H1 (cell line): ENCODE data around the gene TNRC6C. TPM values are rescaled to one million over a fixed set of nuclear protein-coding genes. Genes with fewer than 3 reads are reported as not detected.

ENCODE experiments used
- CTCF ChIA-PET: fragments of 300-600 bp; sonication (Branson Sonifier 250); formaldehyde crosslinking; loops from one replicate; lab custom pipeline; 2021; ENCODE audit not compliant: partially characterized antibody; lab: Charles Lee
- POLR2A ChIA-PET: fragments of 300-600 bp; sonication (Branson Sonifier 250); formaldehyde crosslinking; loops from one replicate; lab custom pipeline; 2021; ENCODE audit warnings: inconsistent platforms; ENCODE audit not compliant: partially characterized antibody; lab: Charles Lee
- DNase-seq, 2 experiments: peaks; one replicate each; pipeline versions ENCODE4 v3.0.0 to v3.0.0-alpha.2; 2010 to 2022; ENCODE audit warnings: low spot score in 2 of 2, low read depth in 1 of 2, mixed read lengths in 1 of 2
- FAIRE-seq: peaks from 2 replicates; lab custom pipeline; 2011; peaks lifted over from hg19 to GRCh38; lab: Jason Lieb, UNC
- H2AFZ ChIP-seq: 2 replicates; pipeline ENCODE4 v1.8.1; 2012; ENCODE audit warnings: low read length, inconsistent platforms
- H2AK5ac ChIP-seq: 2 replicates; pipeline ENCODE4 v1.6.1; 2013; ENCODE audit warnings: low read depth, low read length
- H2BK120ac ChIP-seq: replicated peaks from 2 replicates; pipeline ENCODE3; 2013; ENCODE audit warnings: low read depth, low read length, inconsistent platforms
- H2BK12ac ChIP-seq: 2 replicates; pipeline ENCODE4 v1.6.1; 2013; ENCODE audit warnings: low read depth, low read length
- H2BK15ac ChIP-seq: 2 replicates; pipeline ENCODE4 v1.6.1; 2013; ENCODE audit warnings: low read length
- H2BK20ac ChIP-seq: 2 replicates; pipeline ENCODE4 v1.6.1; 2013; ENCODE audit warnings: low read length
- H2BK5ac ChIP-seq: 2 replicates; pipeline ENCODE4 v1.6.1; 2013; ENCODE audit warnings: low read depth, low read length
- H3K14ac ChIP-seq: 2 replicates; pipeline ENCODE4 v1.6.1; 2013; ENCODE audit warnings: inconsistent platforms; ENCODE audit not compliant: insufficient read length
- H3K18ac ChIP-seq: 2 replicates; pipeline ENCODE4 v1.6.1; 2013; ENCODE audit warnings: low read length; ENCODE audit errors: extremely low read depth
- H3K23ac ChIP-seq: 2 replicates; pipeline ENCODE4 v1.6.1; 2013; ENCODE audit warnings: inconsistent platforms; ENCODE audit not compliant: insufficient read length
- H3K23me2 ChIP-seq: 2 replicates; pipeline ENCODE4 v1.6.1; 2013; ENCODE audit warnings: low read depth, low read length
- H3K27ac ChIP-seq: 2 replicates; pipeline ENCODE4 v1.6.1; 2011; ENCODE audit warnings: low read depth, low read length, inconsistent platforms
- H3K27me3 ChIP-seq, 4 experiments: replicated peaks in 1 of 4; 1 replicate in 1 of 4; 2 replicates in 3 of 4; pipeline versions ENCODE4 v1.6.1 to v1.8.1; 2011 to 2013; ENCODE audit warnings: low read length in 3 of 4, mild to moderate bottlenecking in 3 of 4, inconsistent platforms in 2 of 4, mixed read lengths in 2 of 4, moderate library complexity in 1 of 4; ENCODE audit not compliant: control insufficient read depth in 3 of 4, insufficient read depth in 3 of 4; ENCODE audit errors: extremely low read depth in 1 of 4
- H3K36me3 ChIP-seq, 4 experiments: 2 replicates each; pipeline versions ENCODE4 v1.6.1 to v1.8.1; 2011 to 2013; ENCODE audit warnings: mild to moderate bottlenecking in 4 of 4, low read length in 3 of 4, moderate library complexity in 2 of 4, control low read depth in 1 of 4, inconsistent platforms in 1 of 4; ENCODE audit not compliant: insufficient read depth in 4 of 4, control insufficient read depth in 2 of 4
- H3K4ac ChIP-seq: replicated peaks from 2 replicates; pipeline ENCODE3; 2013; ENCODE audit warnings: low read length, low read depth, mixed read lengths, inconsistent platforms; ENCODE audit not compliant: insufficient read length
- H3K4me1 ChIP-seq, 4 experiments: replicated peaks in 1 of 4; 1 replicate in 1 of 4; 2 replicates in 3 of 4; pipeline versions ENCODE4 v1.6.1 to v1.8.1; 2011 to 2013; ENCODE audit warnings: low read length in 3 of 4, inconsistent platforms in 2 of 4, mixed read lengths in 1 of 4; ENCODE audit not compliant: insufficient read depth in 4 of 4, control insufficient read depth in 3 of 4
- H3K4me2 ChIP-seq, 2 experiments: 2 replicates each; pipeline versions ENCODE4 v1.6.1 to v1.8.1; 2011 to 2013; ENCODE audit warnings: low read depth in 2 of 2, low read length in 2 of 2, control low read depth in 1 of 2, inconsistent platforms in 1 of 2, mild to moderate bottlenecking in 1 of 2; ENCODE audit not compliant: insufficient read depth in 1 of 2
- H3K4me3 ChIP-seq, 4 experiments: fragments of 200-600, 300-600 bp in 1 of 4; sonication (generic), shearing (Covaris generic), sonication (Bioruptor Twin) in 1 of 4; 2 replicates each; pipeline versions ENCODE4 v1.5.1 to v1.8.1; 2011 to 2016; ENCODE audit warnings: low read length in 4 of 4, low read depth in 3 of 4, control low read depth in 2 of 4, inconsistent platforms in 2 of 4, mild to moderate bottlenecking in 2 of 4, mixed read lengths in 1 of 4, moderate library complexity in 1 of 4; ENCODE audit not compliant: insufficient read depth in 2 of 4; ENCODE audit errors: extremely low read depth in 1 of 4
- H3K56ac ChIP-seq: replicated peaks from 2 replicates; pipeline ENCODE3; 2013; ENCODE audit warnings: low read depth, mild to moderate bottlenecking, mixed read lengths, low read length, inconsistent platforms; ENCODE audit not compliant: insufficient read length
- H3K79me1 ChIP-seq: 2 replicates; pipeline ENCODE4 v1.6.1; 2013; ENCODE audit warnings: low read depth, low read length, control low read depth
- H3K79me2 ChIP-seq, 2 experiments: 2 replicates each; pipeline versions ENCODE4 v1.6.1 to v1.8.1; 2012 to 2013; ENCODE audit warnings: low read length in 2 of 2, mild to moderate bottlenecking in 2 of 2, inconsistent platforms in 1 of 2; ENCODE audit not compliant: insufficient read depth in 2 of 2, control insufficient read depth in 1 of 2
- H3K9ac ChIP-seq, 4 experiments: replicated peaks in 1 of 4; 1 replicate in 1 of 4; 2 replicates in 3 of 4; pipeline versions ENCODE4 v1.6.1 to v1.8.1; 2011 to 2013; ENCODE audit warnings: low read depth in 3 of 4, low read length in 3 of 4, control low read depth in 2 of 4, mild to moderate bottlenecking in 2 of 4, moderate library complexity in 2 of 4, inconsistent platforms in 1 of 4; ENCODE audit errors: extremely low read depth in 1 of 4
- H3K9me3 ChIP-seq, 2 experiments: 2 replicates each; pipeline versions ENCODE4 v1.6.1 to v1.8.1; 2012 to 2013; ENCODE audit warnings: mild to moderate bottlenecking in 2 of 2, moderate library complexity in 2 of 2, control low read depth in 1 of 2, inconsistent platforms in 1 of 2, low read depth in 1 of 2, low read length in 1 of 2, mixed read lengths in 1 of 2; ENCODE audit not compliant: insufficient read depth in 2 of 2
- H4K20me1 ChIP-seq, 2 experiments: replicated peaks in 1 of 2; 2 replicates each; pipeline versions ENCODE3 to v1.8.1; 2011 to 2013; ENCODE audit warnings: inconsistent platforms in 2 of 2, low read length in 2 of 2, mild to moderate bottlenecking in 1 of 2; ENCODE audit not compliant: insufficient read depth in 2 of 2, control insufficient read depth in 1 of 2
- H4K5ac ChIP-seq: 2 replicates; pipeline ENCODE4 v1.6.1; 2013; ENCODE audit warnings: low read length, low read depth, mixed read lengths, inconsistent platforms; ENCODE audit not compliant: insufficient read length
- H4K8ac ChIP-seq: 2 replicates; pipeline ENCODE4 v1.8.0; 2013; ENCODE audit warnings: mild to moderate bottlenecking, moderate library complexity, low read length, inconsistent platforms; ENCODE audit not compliant: insufficient read depth; ENCODE audit errors: extremely low read depth
- H4K91ac ChIP-seq: replicated peaks from 2 replicates; pipeline ENCODE3; 2013; ENCODE audit warnings: low read length, mixed read lengths, inconsistent platforms; ENCODE audit not compliant: insufficient read length
- POLR2AphosphoS5 ChIP-seq: IDR thresholded peaks from 2 replicates; pipeline ENCODE4 v1.6.1; 2011; ENCODE audit warnings: low read depth, low read length
- WGBS, 2 experiments: shearing (Covaris generic) in 1 of 2; methylation state at CpG; one replicate each; pipeline versions ENCODE4 v1.1.6 to v1.1.7; 2013 to 2015; ENCODE audit warnings: low lambda C conversion rate in 2 of 2, mixed read lengths in 2 of 2, inconsistent platforms in 1 of 2, low coverage in 1 of 2, missing lambda C conversion rate in 1 of 2; ENCODE audit not compliant: insufficient replicate concordance in 2 of 2, insufficient coverage in 1 of 2, insufficient read length in 1 of 2; ENCODE audit errors: extremely low coverage in 1 of 2, missing lambda C conversion rate in 1 of 2; 5-methylcytosine and 5-hydroxymethylcytosine counted together
- polyA plus RNA-seq, 7 experiments: library from polyadenylated mRNA; depleted of rRNA in 3 of 7; stranded (reverse) in 5 of 7; unstranded in 2 of 7; fragments of >200 nt in 5 of 7; fragments of 200-250 nt in 2 of 7; gene quantifications; 1 replicate in 5 of 7; 2 replicates in 1 of 7; 4 replicates in 1 of 7; pipeline versions ENCODE4 v1.2.1 to v1.2.3, GENCODE V29; 2011 to 2013; ENCODE audit warnings: missing spikeins in 2 of 7, mixed read lengths in 2 of 7
- total RNA-seq: library from RNA; stranded (reverse); fragmentation: NEBNext Ultra II Directional; extraction: Animal tissue kit (Norgen Biotek cat#: 25700); gene quantifications from 2 replicates; pipeline ENCODE4 v1.2.1, GENCODE V29; 2021
- TF ChIP-seq, protein P1 (sequence below): IDR thresholded peaks from 2 replicates; pipeline ENCODE4 v1.6.1; 2012; ENCODE audit warnings: low read length, inconsistent platforms

The TNRC6C gene
- total and polyA plus RNA-seq, 2 of the 8 experiments (the other 6 are each of a cell fraction or from before 2014, with no cell fraction given) = 2.8 to 28.9 TPM

DNA sequence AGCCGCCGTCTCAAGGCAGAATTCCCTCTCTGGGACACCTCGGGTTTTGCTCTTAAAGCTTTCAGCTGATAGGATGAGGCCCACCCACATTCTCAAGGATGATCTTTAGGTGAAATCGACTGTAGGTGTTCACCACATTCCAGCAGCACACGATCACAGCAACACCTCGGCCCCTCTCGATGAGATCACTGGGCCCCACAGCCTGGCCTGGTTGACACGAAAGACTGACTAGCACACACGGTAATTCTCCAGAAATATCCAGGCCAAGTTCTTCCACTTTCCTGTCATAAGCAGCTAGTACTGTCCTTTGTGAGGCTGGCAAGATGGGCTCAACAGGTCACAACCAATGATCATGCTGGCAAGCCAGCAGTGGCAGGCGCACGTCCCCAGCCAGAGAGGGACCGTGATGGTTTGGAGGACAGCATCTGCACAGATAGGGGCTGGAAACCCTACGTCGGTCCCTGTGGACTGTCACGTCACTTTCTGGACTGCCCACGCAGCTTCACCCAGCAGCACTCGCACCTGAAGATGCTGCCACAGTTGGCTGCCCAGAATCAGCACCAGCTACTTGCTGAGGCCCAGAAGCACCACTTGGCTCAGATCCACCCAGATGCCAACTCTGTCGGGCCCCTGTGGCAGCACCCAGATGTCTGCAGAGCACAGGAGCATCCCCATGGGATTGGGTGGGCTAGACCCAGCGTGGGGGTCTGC is 152.7 kb downstream of the TNRC6C start:
- no peak for FAIRE-seq
- no peaks in the 10 kb centered on the region for H3K79me2 ChIP-seq
- H3K27ac ChIP-seq = no peak overlapping the region
- H3K79me1 ChIP-seq = no peaks in the 10 kb centered on the region
- no peak overlapping the region for H3K14ac ChIP-seq
- H4K20me1 ChIP-seq = peaks cover 2 to 3% of the 10 kb centered on the region in 2 experiments
- H3K56ac ChIP-seq = no peak overlapping the region
- no peaks in the 10 kb centered on the region for H3K9me3 ChIP-seq
- H3K36me3 ChIP-seq = peaks cover 0 to 4% (median 0%) of the 10 kb centered on the region in 4 experiments; a peak in 1 of 8 replicates
- 0 out of 2 replicates have a peak overlapping the region, but pooled peaks have one; percentile 35 for H4K8ac ChIP-seq
- no peaks in the 10 kb centered on the region for H3K23me2 ChIP-seq
- H2BK120ac ChIP-seq = no peak overlapping the region
- ChIA-PET POLR2A (interaction anchor here (1.3 to 1.4 kb wide), 3 partner anchors 19 to 63 kb away, joined by 3 to 5 read pairs (median 4); partner anchors contain the start of gene TMC8), CTCF (interaction anchor here (0.7 to 5.2 kb wide), 10 partner anchors 20 to 140 kb away, joined by 3 to 33 read pairs (median 4); partner anchors contain the start of gene TMC8)
- no peak overlapping the region for H3K4ac ChIP-seq
- no peak overlapping the region for H3K4me2 ChIP-seq
- H3K4me3 ChIP-seq = no peak overlapping the region
- no peak overlapping the region for H2BK20ac ChIP-seq
- H3K27me3 ChIP-seq = no peaks in the 10 kb centered on the region
- H3K18ac ChIP-seq = no peak overlapping the region
- DNase-seq = no peak
- peak; percentile 14; the same call in 1 of the 2 replicates for TF ChIP-seq POLR2AphosphoS5
- TF ChIP-seq, protein P1, sequence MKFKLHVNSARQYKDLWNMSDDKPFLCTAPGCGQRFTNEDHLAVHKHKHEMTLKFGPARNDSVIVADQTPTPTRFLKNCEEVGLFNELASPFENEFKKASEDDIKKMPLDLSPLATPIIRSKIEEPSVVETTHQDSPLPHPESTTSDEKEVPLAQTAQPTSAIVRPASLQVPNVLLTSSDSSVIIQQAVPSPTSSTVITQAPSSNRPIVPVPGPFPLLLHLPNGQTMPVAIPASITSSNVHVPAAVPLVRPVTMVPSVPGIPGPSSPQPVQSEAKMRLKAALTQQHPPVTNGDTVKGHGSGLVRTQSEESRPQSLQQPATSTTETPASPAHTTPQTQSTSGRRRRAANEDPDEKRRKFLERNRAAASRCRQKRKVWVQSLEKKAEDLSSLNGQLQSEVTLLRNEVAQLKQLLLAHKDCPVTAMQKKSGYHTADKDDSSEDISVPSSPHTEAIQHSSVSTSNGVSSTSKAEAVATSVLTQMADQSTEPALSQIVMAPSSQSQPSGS = no peak
- H4K91ac ChIP-seq = no peak overlapping the region
- H4K5ac ChIP-seq = no peak overlapping the region
- no peak overlapping the region for H2AK5ac ChIP-seq
- no peak overlapping the region for H2AFZ ChIP-seq
- no peak overlapping the region for H2BK15ac ChIP-seq
- H3K4me1 ChIP-seq = no peaks in the 10 kb centered on the region; a peak in 1 of 7 replicates
- H2BK12ac ChIP-seq = no peak overlapping the region
- no peak overlapping the region for H3K23ac ChIP-seq
- WGBS, 2 experiments = 86% methylated on average over 18 of the region's 19 CpGs; no CpG with 5 or more reads in 1 of the 2 experiments
- H2BK5ac ChIP-seq = no peak overlapping the region
- H3K9ac ChIP-seq = no peak overlapping the region; a peak in 1 of 7 replicates
